ENCODE results near the gene HJV.
A peak's percentile ranks its signal among the peaks of the same experiment; 100 is the strongest.

The HJV gene

GRCh38 chr1:145992958-145993617, 28.4 kb downstream of the HJV start:
- DNase-seq, result no peak

- no peak for DNase-seq
These were observed 29.0 kb downstream of the HJV start for GRCh38 chr1:145992502-145992936.

- DNase-seq, result no peak
These were observed 29.7 kb downstream of the HJV start for GRCh38 chr1:145991735-145992412.

GRCh38 chr1:145990249-145990855, 31.2 kb downstream of the HJV start:
- DNase-seq, result no peak

- no peak for DNase-seq
These were observed 32.8 kb downstream of the HJV start for GRCh38 chr1:145988773-145989172.

- no peak for DNase-seq
These were observed 33.6 kb downstream of the HJV start for GRCh38 chr1:145987926-145988325.

- DNase-seq, result no peak
These were observed 35.0 kb downstream of the HJV start for GRCh38 chr1:145986551-145986950.

GRCh38 chr1:145985502-145986439, 35.8 kb downstream of the HJV start:
- DNase-seq, result peak; percentile 56

GRCh38 chr1:145985129-145985501, 36.4 kb downstream of the HJV start:
- DNase-seq, result no peak

GRCh38 chr1:145983960-145984830, 37.3 kb downstream of the HJV start:
- DNase-seq, result no peak

GRCh38 chr1:145983206-145983675, 38.3 kb downstream of the HJV start:
- DNase-seq, result peak; percentile 61

GRCh38 chr1:145982010-145982723, 39.4 kb downstream of the HJV start:
- no peak for DNase-seq

GRCh38 chr1:145980457-145980994, 41.0 kb downstream of the HJV start:
- no peak for DNase-seq

- no peak for DNase-seq
These were observed 41.6 kb downstream of the HJV start for GRCh38 chr1:145979746-145980456.

- peak; percentile 96 for DNase-seq
These were observed 42.4 kb downstream of the HJV start for GRCh38 chr1:145978854-145979745.

GRCh38 chr1:145978471-145978853, 43.1 kb downstream of the HJV start:
- no peak for DNase-seq

GRCh38 chr1:145977486-145978470, 43.8 kb downstream of the HJV start:
- DNase-seq, result peak; percentile 85

GRCh38 chr1:145977016-145977415, 44.5 kb downstream of the HJV start:
- no peak for DNase-seq
